Mammary epithelial cell (primary cell): ENCODE results near the gene AUTS2.

ENCODE experiments used
- CTCF ChIP-seq, 2 donors: IDR thresholded peaks in 1 of 2; conservative IDR thresholded peaks in 1 of 2; 2 replicates each; pipeline ENCODE4 v1.5.1; 2011 to 2012; ENCODE audit warnings: inconsistent platforms in 2 of 2, low read length in 2 of 2, mild to moderate bottlenecking in 2 of 2, control low read depth in 1 of 2, low read depth in 1 of 2; ENCODE audit not compliant: insufficient read depth in 1 of 2; ENCODE audit errors: extremely low read depth in 1 of 2
- EZH2 ChIP-seq: IDR thresholded peaks from 2 replicates; pipeline ENCODE4 v1.6.1; 2012; ENCODE audit warnings: low read length, inconsistent platforms, borderline replicate concordance

DNA sequence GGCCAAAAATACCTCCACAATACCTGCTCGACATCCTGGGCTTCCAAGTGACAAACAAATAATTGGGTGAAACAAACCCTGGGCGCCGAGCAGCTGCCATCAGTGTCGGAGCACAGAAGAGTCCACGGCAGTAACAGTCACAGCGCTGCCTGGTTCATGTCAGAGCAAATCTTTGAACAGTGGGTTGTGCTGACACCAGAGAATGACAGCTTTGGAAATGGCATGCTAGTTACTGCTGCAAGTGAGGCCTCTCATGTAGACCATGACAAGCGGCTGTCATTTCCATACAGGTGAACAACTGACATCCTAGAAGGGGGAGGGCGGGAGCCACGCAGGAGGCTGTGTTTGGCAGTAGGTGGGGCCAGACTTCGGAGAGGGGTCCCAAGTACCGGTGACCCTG lies 1113.2 kb downstream of the AUTS2 start:
- TF ChIP-seq CTCF (conservative IDR thresholded peaks at IDR 0.05 in 1 of 2, IDR thresholded peaks at IDR 0.05 in 1 of 2; ENCODE audit: extremely low read depth in 1 of 2, insufficient read depth in 1 of 2, low read depth in 1 of 2, low read length in 2 of 2) (no peak), EZH2 (no peak)
